Raji (cell line): ENCODE data around the gene TNFRSF14.
A peak's percentile ranks its signal among the peaks of the same experiment; 100 is the strongest.

Source experiments
- POLR2A ChIP-seq: IDR thresholded peaks from 2 replicates; pipeline ENCODE4 v1.6.1; 2011; ENCODE audit warnings: low read depth, low read length, control low read depth; ENCODE audit not compliant: insufficient read depth

TNFRSF14 gene

DNA sequence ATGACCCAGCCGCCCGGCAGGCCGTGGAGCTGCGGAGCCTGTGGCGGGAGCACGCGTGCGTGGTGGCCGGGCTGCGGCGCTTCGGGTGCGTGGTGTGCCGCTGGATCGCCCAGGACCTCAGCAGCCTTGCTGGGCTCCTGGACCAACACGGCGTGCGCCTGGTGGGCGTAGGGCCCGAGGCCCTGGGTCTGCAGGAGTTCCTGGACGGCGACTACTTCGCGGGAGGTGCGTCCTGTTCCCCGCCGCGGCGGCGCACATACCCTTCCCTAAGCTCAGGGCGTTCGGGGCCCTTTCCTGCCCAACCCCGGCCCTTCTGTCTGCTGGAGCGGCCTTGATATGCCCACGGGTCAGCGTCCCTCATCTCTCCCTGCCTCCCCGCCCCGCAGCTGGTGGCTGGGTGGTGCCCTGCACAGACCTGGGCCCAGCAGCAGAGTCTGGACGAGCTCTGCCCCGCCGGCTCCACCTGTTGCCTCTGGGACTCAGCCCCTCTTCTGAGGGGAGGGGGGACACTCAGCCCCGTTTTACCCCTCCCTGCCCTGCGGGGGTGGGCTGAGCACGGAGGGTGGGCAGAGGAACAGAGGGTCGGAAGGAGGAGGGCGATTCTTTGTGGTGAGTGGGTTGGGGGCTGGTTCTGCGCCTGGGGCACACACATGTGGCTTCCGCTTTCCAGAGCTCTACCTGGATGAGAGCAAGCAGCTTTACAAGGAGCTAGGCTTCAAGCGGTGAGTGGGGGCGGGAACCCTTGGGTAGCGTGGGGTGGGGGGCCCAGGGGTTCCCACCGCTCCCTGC, 31.1 kb downstream of the TNFRSF14 start:
- TF ChIP-seq POLR2A: peak; percentile 66

DNA sequence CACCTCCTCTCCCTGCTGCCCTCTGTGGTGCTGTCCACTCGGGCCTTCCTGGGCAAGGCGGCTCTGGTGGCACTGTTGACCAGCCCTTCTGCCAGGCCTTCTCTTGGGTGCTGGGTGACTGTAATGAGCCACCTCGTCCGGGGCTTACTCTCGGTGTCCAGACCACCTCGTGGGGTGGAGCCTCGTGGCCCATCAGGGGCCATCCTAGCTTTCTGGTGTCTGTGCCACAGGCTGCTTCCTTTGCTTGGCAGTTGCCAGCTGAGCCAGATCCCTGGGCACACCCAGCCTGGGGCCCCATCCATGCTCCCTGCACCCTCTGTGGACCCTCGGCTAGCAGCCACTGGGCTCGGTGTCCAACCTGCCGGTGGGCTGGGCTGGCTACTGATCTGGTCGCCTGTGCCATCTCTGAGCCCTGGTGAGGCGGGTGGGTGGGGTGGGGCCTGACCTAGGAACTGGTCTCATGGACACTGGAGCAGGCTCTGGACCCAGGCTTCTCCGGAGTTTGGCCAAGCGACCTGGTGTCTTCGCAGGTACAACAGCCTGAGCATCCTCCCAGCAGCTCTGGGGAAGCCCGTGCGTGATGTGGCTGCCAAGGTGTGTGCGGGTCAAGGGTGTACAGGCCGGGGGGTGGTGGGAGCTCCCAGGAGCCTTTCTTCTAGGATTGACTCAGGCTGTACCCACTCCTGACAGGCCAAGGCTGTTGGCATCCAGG, 31.8 kb downstream of the TNFRSF14 start:
- TF ChIP-seq POLR2A: no peak

DNA sequence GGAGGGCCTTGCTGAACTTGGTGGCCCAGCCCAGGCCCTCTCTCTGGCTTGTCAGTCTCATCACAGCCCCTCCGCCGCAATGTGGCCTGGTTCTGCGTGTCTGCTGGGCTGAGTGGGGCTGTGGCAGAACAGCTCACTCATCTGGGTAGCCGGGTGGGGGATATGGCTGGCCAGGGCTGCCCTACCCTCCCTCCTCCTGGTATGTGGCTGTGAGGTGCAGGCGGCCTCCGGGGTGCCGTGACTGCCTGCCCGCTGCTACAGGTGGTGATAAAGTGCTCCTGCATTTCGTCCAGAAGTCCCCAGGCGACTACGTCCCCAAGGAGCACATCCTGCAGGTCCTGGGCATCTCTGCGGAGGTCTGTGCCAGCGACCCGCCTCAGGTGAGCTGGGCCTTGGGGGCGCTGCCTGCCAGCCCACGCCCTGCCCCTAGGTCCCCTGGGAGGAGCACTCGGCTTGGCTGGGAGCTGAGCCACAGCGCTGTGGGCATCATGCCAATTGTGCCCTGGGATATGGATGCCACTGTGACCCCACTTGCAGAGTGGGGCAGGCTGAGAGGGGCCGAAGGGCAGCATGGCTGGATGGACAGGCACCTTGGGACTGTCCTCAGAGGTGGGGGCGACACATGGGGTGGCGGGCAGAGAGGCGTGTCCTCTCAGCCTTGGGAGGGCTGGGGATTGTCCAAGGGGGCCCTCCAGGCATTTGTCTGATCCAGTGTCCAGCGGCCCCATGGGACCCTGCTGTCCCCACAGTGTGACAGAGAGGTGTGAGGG, 32.7 kb downstream of the TNFRSF14 start:
- TF ChIP-seq POLR2A: no peak

DNA sequence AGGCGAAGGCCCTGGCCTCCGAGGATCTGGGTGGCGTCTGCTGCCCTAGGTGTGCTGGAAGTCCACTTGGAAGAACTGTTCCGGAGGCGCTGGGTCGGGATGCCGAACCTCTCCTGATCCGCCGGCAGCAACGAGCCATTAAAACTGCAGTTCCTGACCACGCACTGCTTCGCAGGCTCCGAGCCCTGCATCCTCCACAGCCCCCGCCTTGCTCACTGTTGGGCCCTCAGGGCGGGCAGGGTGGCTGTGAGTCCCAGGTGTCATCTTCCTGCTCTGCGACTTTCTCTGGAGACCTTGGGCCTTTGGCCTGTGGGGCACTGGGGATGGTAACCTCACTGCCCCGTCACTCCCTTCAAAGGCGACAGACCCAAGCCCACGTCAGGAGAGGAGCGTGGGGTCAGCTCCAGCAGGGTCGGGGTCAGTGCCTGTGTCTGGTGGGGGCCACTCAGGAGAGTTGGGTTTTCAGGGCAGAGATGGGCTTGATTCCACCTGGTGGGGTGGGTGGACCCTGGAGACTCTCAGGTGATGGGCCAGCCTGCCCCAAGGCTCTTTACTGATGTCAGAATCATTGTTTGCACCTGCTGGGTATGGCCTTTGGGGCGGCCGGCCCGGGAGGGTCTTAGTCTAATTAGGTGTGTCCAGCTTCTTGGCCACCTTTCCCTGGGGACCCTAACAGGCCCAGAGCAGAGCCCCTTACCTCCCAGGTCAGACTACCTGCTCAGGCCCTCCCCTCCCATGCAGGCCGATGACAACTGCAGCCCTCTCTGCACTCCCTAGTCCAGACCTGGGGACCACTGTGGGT, 33.5 kb downstream of the TNFRSF14 start:
- TF ChIP-seq POLR2A: no peak

DNA sequence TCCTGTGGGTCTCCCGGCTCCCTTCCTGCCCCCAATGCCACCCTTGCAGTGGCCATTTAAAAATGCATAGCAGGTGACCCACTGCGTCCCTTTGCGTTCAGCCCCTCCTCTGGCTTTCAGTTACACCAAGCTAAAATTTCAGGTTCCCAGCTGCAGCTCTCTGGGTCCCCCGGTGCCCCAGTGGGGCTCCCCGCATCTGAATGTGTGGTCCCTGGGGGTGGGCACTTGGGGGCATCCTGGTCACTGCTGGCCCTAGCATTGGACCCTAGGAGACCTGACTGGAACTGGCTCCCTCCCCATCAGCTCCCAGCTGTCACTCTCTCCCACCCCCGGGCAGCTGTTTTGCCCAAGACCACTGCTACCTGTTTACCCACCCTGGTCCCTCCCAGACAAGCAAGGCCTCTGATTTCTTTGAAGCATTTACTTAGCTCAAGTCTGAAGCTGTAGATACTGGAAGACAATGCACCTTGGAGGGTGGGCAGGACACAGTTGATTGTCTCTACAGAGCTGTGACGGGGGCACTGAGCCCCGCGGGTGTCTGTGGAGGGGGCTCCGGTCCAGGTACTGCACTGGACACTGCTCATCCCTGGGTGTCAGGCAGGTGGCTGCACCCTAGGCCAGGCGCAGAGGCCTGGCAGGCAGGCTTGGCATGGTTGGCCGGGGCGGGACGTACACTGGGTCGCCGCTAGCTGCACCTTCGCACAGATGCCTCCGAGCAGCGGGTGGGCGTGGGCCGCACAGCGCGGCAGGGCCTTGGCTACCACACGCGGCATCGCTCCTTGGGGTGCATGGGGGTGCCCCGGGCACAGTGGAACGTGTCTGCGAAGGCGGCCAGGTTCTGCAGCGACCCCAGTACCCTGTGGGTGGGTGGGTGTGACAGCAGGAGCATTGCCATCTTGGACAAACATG, 34.3 kb downstream of the TNFRSF14 start:
- TF ChIP-seq POLR2A: no peak

DNA sequence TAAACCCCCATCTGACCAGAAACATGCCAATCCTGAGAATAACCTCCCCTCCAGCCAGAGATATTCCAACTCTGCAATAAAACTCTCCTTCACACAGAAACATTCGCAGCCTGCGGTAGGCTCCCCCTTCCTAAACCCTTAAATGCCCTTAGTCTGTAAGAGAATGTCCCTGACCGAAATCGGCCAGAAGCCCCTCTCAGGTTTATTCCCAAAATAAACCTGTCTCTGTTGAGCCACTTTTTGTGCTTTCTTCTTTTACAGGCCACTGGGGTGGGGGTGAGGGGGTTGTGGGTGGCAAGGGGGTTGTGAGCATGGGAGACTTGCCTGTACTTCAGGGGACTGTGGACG, 35.0 kb downstream of the TNFRSF14 start:
- no peak for TF ChIP-seq POLR2A

DNA sequence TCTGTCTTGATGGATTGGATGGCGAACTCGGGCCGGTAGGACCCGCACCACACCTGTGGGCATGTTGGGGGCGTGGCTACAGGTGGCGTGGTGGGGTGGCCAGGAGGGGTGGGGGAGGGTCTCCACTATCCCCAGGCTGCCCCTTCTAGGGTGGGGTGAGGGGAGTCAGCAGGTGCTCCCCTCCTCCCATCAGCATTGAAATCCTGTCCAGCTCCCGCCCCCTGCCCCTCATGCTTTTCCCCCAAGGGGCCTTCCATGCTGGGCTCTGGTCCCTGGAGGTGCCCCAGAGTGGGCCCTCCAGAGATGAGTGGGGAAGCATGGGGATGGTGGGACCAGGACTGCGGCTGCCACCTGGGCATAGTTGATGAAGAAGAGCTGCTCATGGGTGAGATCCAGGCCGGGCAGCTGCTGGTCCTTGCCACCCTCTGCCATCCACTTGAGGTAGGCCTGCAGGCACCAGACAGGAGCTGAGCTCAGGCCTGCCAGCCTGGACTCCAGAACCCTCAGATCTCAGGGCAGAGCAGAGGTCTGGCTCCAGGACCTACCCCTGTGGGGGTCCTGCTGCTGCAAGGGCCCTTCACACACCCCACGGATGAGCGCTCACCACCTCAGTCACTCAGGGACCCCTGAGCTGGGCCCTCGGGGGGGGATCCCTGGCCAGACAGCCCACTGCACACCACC, 35.5 kb downstream of the TNFRSF14 start:
- no peak for TF ChIP-seq POLR2A

DNA sequence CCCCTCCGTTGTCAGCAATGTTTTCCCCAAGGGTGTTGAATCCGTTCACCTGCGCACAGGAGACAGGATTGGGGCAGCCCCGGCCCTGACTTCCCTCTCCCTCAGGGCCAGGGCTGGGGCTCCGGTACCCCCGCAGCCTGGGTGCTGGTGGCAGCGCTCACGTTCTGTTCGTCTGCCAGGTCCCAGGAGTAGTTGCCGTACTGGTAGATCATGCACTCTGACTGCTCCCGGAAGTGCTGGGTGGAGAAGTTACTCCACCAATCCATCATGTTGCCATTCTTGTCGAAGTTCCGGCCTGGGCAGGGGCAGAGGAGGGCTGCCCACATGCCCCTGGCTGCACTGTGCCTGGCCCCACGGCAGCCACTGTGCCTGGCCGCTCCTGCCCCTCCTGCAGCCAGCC, 36.5 kb downstream of the TNFRSF14 start:
- no peak for TF ChIP-seq POLR2A

DNA sequence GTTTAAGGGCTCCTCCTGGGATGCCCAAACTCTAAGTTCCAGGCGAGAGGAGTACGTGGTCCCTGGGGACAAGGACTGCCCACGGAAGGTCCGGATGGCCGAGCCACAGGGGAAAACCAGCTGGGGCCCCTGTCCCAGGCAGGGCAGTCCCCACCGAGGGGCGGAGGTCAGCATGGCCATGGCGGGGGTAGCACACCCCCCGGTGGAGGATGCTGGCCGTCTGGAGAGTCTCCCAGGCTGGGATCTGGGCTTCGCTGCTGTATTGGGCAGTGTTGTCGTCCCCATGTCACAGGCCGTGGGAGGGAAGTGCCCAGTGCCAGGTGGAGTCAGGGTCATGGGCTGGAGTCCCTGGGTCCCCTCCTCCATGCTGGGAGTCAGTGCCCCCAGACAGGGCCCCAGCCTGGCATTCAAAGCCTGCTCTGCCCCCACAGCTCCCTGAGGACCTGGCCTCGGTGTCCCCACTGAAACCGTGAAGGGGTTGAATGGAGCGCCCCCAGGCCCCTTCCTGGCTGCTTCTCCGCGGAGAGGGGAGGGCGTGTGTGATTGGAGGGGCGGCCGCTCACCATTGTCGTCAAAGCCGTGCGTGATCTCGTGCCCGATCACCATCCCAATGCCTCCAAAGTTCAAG, 37.2 kb downstream of the TNFRSF14 start:
- TF ChIP-seq POLR2A: no peak

DNA sequence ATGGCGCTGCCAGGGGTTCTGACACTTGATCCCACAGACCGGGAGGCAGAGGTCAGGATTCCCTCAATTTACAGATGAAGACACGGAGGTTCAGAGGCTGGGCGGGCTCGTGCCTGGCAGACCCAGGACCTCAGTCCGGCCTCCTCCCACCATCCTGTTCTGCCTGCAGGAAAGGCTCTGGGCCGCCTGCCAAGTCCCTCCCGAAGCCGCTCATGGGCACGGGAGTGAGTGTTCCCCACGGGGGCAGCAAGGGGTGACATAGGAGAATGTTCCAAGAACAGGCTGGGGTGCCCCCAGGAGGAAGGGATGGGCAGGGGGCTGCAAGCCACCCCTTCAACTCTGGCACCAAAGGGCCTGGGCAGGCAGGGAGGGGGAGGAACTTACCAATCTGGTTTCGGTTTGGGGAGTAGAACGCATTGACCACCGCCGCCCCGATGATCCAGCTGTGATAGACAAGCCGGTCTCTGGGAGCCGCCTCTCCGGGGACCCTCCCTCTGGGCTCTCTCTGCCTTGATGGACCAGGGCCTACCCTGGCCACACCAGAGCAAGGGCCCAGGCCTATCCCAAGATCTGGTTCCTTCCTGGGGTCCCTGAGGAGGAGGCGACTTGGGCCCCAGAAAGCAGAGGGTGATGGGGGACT, 38.0 kb downstream of the TNFRSF14 start:
- TF ChIP-seq POLR2A: no peak

DNA sequence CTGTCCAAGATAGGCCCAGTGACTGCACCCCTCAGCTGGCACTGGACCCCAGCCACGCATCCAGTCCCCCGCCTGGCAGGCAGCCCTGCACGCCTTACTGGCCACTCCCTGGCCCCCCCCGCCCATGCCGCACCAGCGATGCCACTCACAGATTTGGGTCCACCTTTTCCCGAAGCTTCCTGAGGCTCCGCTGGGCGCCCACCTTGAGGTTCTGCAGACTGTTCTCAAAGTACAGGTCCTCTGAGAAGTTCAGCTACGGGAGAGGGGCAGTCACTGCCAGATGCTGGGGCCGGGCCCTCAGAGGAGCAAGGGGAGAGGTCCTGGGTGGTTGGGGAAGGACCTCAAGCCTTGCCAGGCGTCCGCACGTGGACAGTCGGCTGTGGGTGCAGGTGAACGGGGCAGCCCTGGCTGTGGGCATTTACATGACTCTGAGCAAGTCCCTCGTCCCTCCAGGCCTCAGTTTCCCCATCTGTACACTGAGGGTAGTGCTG, 38.5 kb downstream of the TNFRSF14 start:
- TF ChIP-seq POLR2A: no peak

DNA sequence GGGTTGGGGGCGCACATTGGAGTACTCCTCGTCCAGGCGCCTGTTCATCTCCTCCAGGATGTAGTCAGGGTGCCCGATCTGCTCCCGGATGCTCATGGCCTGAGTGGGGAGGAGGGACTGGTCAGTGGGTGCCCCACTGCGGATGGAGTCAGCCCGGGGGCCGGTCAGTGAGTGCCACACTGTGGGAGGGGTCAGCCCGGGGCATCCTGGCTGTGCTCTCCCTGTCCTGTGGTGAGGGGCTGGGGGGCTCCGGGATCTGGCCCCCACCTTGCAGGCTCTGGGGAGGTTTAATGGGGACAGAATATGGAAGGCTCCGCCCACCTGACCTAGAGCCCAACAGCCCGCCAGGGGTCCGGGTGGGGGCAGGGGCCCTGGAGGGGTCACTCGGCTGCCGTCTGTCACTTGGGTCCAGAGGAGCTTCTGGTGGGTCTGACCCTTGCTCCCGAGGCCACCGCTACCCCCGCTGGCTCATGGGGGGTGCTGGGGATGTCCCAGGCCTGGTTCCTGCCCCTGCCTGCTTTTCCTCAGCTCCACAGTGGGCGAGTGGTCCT, 39.2 kb downstream of the TNFRSF14 start:
- no peak for TF ChIP-seq POLR2A

DNA sequence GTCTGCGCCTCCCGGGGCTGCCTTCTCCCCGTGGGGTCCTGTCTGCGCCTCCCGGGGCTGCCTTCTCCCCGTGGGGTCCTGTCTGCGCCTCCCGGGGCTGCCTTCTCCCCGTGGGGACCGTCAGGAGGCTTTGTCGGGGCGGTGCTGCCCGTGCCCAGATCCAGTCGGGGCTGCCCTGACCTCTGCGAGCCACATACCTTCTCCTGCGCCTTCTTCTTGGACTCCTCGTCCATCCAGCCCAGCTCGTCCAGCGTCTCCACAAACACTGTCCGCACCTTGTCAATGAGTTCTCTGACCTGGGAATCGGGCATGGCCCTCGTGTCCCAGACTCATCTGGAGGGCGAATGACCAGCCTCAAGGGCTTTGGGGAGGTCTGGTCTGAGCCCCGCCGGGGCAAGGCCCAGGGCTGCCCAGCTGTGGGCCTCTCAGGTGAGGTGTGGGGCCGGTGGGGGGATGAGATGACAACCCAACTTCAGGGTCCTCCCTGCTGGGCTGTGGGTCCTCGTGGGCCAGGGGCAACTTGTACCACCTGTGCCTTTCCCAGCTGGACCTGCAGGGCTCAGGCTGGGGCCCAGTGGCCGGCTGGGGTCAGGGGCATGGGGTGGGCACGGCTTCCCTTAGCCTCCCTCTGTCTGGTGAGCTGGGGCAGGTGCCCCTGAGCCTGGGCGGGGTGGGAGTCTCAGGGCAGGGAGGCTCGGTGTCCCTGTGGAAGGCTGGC, 39.8 kb downstream of the TNFRSF14 start:
- no peak for TF ChIP-seq POLR2A
